Stimulated activated naive CD8-positive, alpha-beta T cell treated with anti-CD3 and anti-CD28 coated beads, Interleukin-15, Interleukin-2, amounts not matched to agents 100 U/mL and 50 U/mL, for 24 hours (primary cell): Measurements from ENCODE around the gene HRNR.
"Not testable (repeated sequence)": the region's sequence is repeated elsewhere in the genome, so short reads cannot be mapped to it uniquely, and the experiment has no call there.

Experiments used
- ATAC-seq: fragments of 150-1000 bp; cut with Tn5 transposase; one replicate; pipeline ENCODE4 v1.10.0; 2021
- DNase-seq: peaks from one replicate; pipeline ENCODE4 v3.0.0; 2021

Gene HRNR

DNA sequence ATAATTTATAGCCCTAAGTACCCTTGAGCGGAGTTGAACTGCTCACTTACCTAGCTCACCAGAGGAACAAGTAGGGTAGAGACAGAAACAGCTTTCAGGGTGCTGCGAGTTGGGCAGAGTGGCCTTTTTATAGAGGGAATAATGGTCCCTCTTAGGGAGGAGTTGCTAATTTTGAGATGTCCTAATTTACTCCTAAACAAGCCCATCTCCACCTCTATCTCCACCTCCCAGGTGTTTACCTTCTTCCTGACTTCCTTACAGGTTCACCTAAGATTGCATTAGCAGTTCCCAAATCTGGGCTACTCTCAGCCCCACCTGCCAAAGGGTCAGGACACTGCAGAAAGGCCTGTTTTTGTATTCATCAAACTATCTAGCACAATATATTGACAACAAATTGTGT is at the start of gene HRNR:
Gene HRNR, minus strand, starts transcription at position 101 of the 400 bp plus-strand sequence. CDS start 940 bp downstream, outside the sequence.
- no peak for DNase-seq
- ATAC-seq, result no peak

DNA sequence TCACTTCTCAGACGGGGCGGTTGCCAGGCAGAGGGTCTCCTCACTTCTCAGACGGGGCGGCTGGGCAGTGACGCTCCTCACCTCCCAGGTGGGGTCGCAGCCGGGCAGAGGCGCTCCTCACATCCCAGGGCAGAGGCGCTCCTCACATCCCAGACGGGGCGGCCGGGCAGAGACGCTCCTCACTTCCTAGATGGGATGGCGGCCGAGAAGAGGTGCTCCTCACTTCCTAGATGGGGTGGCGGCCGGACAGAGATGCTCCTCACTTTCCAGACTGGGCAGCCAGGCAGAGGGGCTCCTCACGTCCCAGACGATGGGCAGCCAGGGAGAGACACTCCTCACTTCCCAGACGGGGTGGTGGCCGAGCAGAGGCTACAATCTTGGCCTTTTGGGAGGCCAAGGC is 32.4 kb upstream of the HRNR start:
- not testable (repeated sequence) for ATAC-seq, DNase-seq

DNA sequence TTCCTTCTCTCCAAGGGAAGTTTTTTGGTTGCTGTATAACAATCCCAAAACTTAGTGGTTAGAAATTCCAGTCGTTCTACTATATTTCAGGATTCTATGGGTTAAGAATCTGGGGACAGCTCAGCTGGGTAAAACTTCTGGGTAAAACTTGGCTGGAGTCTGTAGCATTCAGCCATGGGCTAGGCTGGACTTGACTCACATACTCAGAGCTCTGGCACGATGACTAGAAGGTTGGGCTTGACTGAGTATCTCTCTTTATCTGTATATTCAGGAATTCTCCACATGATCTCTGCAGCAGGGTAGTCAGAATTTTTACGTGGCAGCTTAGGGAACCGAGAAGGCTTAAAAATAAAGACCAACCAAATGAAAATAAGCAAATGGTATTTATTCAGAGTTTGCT is 28.2 kb upstream of the HRNR start:
- ATAC-seq (no peak), DNase-seq (no peak)

DNA sequence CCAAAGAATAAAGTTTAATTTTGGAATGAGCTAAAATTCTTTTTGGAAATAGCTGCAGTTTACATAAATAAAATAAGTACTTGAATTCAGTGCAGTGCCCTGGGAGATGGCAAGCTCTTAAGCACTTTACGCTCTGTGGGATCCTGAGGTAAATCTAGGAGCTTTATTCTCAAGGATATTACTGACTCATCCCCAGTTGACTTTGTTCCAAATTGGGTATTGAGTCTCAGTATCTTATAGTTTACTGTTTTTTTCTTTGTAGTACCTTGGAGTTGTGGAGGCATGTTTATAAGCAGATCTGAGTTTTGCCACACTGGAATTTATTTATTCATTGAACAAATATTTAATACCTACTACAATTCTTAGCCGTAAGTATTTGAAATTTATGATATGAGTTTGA is 27.4 kb upstream of the HRNR start:
- ATAC-seq, result no peak
- no peak for DNase-seq

DNA sequence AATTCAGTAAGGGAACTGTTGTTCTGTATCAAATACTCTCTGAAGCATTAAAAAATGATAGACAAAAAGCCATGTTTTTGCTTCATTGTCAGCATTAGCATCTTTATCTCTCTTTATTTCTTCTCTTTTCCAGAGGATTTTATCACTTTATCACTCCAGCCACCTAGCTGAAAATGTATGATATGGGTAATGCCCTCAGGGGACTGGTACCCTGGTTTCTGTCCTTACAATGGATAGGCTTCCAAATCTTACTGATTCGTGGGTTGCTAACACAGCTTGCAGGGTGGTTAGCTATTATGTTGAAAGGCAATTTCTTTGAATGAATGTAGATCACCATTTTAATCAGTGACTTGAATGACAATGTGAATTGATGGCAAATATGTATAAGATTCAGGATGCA is 23.3 kb upstream of the HRNR start:
- DNase-seq, result no peak
- no peak for ATAC-seq

DNA sequence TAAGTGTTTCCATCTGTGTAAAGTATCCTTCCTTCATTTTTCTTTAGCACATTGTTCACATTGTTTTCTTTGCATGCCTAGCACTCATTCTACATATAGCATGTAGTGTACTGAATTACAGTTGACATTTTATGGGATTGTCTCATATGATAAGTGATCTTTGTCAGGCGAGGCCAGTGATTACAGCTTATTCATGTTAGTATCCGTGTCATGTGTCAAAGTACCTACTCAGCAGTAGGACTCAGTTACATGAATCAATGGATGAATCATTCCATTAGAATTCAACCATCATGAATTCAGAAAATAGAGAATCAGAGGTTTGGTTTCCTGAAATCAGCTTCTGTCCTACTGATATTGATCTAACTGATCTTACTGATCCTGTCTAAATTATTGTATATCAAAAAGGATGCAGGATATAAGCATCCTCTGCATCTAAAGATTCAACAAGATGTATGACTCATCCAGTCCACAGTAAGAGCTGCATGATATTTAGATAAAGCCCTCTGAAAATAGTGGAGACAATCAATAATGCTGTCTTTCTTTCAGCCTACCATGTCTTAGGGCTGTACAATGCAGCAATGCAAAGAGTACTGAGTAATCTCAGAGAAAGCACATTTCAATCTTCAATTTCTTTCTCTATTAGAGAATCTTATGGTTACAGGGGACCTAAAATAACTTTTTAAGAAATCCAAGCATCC is 20.7 kb upstream of the HRNR start:
- no peak for DNase-seq
- ATAC-seq, result no peak

DNA sequence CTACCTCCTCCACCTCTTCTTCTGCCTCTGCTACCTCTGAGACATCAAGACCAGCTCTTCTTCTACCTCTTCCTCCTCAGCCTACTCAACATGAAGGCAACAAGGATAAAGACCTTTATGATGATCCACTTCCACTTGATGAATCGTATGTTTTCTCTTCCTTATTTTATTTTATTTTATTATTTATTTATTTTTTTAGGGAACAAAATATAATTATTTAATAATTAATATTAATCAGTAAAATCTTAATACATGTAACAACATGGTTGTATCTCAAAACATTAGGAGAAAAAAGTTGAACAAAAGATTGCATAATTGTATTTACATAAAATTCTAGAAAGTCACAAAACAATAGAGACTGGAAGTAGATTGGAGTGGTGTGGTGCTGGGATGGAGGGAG is 13.1 kb upstream of the HRNR start:
- ATAC-seq, result no peak
- no peak for DNase-seq

DNA sequence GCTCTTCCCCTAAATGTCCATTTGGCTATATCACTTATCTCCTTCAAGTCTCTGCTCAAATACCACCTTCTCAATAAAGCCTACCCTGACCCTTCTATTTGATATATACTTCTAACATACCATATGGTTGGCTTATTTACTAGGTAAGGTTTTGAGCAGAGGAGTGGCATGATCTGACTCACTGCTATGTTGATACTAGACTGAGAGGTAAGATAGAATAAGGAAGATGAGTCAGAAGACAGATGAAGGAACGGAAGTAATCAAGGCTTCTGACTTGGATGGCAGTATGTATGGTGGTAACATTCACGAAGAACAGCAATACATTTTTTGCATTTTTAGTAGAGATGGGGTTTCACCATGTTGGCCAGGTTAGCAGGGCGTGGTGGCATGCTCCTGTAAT is 4.8 kb upstream of the HRNR start:
- ATAC-seq, result no peak
- no peak for DNase-seq

DNA sequence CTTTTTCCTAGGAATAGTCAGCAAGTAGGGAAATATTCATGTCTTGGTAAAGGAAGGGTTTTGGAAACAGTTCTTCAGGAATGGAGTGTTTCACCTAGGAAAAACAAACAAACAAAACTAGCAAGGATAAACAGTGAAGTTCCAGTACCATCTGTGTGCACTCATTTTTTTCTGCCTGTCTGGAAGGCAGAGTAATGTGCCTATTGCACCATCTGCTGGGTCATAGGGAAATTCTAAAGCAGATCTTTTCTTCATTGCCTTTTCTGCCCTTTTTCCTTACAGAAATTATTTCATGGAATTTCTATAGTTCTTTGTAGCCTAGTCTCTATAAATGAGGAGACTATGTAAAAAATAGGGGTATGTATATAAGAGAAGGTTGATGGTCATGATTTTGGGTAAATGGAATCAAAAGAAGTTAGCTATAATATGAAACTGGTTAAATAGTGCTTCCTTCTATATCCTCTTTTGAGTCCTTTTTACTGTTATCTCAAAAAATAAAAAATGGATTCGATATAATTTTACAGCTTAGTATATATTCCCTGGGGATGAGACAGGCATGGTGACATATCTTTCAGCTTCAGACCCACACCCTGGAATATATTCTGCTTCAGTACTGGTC is 3.4 kb upstream of the HRNR start:
- no peak for DNase-seq
- no peak for ATAC-seq

DNA sequence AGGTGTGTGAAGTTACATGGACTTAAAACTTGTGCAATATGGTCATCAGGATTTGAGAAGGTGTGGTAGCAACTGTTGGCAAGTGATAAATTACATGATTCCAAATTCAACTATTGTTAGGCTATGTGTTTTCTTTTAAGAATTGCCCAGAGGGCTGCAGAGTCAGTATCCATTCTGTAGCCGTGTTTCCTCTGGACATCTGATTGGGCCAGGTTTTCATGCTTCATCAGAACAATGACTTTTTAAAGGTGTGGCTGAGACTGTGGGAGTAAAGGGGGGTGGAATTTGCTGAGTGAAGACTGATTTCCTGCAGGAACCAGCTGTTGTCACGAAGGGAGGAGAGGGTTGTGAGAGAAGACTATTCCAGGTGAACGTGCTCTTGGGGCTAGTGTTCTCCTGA is 1.7 kb upstream of the HRNR start:
- DNase-seq (no peak), ATAC-seq (no peak)

DNA sequence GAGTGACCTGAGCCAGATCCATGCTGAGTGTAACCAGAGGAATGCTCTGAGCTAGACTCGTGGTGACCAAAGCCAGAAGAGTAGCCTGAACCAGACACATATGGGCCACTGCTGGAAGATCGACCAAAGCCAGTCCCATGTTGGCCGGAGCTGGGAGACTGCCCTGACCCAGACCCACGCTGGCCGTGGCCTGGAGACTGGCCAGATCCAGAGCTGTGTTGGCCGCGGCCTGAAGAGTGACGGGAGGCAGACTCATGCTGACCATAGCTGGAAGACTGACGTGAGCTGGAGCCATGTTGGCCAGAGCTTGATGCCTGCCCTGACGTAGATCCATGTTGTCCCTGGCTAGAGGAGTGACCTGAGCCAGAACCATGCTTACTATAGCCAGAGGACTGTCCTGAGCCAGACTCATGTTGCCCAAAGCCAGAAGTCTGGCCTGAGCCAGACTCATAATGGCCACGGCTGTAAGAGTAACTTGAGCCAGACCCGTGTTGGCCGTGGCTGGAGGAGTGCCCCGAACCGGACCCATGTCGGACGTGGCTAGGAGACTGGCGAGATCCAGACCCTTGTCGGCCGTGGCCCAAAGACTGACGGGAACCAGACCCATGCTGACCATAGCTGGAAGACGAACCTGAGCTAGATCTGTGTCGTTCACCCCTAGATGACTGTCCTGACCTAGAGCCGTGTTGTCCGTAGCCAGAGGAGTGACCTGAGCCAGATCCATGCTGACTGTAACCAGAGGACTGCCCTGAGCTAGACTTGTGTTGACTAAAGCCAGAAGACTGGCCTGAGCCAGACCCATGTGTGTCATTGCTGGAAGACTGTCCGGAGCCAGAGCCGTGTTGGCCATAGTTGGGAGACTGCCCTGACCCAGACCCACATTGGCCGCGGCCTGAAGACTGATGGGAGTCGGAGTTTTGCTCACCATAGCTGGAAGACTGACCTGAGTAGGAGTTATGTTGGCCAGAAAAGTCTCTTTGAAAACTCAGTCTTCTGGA is 3.5 kb downstream of the HRNR start:
- DNase-seq, result no peak
- no peak for ATAC-seq

DNA sequence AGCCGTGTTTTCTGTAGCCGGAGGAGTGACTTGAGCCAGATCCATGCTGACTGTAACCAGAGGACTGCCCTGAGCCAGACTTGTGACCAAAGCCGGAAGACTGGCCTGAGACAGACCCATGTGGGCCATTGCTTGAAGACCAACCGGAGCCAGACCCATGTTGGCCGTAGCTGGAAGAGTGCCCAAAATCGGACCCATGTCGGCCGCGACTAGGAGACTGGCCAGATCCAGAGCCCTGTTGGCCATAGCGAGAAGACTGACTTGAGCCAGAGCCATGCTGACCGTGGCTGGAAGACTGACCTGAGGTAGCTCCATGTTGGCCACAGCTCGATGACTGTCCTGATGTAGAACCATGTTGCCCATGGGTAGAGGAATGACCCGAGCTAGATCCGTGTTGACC is 4.6 kb downstream of the HRNR start:
- ATAC-seq, DNase-seq: not testable (repeated sequence)

DNA sequence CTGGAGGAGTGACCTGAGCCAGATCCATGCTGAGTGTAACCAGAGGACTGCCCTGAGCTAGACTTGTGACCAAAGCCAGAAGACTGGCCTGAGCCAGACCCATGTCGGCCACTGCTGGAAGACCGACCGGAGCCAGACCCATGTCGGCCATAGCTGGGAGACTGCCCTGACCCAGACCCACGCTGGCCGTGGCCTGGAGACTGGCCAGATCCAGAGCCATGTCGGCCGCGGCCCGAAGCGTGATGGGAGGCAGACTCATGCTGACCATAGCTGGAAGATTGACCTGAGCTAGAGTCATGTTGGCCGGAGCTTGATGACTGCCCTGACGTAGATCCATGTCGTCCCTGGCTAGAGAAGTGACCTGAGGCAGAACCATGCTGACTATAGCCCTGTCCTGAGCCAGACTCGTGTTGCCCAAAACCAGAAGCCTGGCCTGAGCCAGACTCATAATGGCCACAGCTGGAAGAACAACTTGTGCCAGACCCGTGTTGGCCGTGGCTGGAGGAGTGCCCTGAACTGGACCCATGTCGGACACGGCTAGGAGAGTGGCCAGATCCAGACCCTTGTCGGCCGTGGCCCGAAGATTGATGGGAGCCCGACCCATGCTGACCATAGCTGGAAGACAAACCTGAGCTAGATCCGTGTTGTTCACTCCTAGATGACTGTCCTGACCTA is 5.1 kb downstream of the HRNR start:
- ATAC-seq (no peak), DNase-seq (no peak)

DNA sequence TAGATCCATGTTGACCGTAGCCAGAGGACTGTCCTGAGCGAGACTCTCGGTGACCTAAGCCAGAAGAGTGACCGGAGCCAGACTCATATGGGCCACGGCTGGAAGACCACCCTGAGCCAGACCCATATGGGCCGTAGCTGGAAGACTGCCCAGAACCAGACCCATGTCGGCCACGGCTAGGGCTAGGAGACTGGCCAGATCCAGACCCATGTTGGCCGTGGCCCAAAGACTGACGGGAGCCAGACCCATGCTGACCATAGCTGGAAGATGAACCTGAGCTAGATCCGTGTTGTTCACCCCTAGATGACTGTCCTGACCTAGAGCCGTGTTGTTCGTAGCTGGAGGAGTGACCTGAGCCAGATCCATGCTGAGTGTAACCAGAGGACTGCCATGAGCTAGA is 8.4 kb downstream of the HRNR start:
- not testable (repeated sequence) for ATAC-seq, DNase-seq

DNA sequence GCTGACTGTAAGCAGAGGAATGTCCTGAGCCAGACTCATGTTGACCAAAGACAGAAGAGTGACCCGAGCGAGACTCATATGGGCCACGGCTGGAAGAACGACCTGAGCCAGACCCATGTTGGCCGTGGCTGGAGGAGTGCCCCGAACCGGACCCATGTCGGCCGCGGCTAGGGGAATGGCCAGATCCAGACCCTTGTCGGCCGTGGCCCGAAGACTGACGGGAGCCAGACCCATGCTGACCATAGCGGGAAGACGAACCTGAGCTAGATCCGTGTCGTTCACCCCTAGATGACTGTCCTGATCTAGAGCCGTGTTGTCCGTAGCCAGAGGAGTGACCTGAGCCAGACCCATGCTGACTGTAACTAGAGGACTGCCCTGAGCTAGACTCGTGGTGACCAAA is 9.1 kb downstream of the HRNR start:
- not testable (repeated sequence) for ATAC-seq, DNase-seq

DNA sequence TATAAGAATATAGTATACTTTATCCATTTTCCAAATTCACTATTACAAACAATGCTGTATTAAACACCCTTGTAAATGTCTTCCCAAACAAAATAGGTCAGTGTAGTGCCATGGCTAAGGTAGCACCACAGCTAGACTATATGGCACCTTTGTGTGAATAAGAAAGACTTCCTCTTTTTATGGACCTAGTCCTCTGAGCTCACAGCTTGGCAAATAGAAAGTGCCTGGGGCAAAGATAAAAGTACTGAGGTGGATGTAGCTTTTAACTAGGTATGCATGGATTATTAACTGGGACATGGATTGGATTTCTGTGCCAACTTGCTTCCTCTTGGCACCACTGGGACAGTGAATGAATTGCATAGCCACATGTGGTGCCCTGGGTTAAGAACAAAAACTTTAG is 25.0 kb downstream of the HRNR start:
- DNase-seq, result no peak
- no peak for ATAC-seq

DNA sequence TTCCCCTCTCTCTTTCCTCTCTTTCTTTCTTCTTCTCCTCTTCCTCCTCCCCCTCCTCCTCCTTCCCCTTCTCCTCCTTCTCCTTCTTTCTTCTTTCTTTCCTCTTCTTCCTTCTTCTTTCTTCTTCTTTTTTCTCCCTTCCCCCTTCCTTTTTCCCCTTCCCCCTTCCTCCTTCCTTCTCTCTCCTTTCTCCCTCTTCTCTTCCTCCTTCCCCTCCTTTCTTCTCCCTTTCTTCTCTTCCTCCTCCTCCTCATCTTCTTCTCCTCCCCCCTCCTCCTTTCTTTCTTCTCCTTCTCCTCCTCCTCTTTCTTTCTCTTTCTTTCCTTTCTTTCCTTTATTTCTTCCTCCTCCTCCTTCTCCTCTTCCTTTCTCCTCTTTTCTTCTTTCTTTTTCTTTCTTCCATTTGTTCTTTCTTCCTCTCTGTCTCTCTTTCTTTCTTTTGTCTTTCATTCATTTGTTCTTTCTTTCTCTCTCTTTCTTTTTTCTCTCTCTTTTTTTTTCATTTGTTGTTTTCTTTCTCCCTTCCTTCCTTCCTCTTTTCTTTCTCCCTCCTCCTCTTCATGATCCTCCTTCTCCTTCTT is 26.5 kb downstream of the HRNR start:
- no peak for DNase-seq
- ATAC-seq, result no peak

DNA sequence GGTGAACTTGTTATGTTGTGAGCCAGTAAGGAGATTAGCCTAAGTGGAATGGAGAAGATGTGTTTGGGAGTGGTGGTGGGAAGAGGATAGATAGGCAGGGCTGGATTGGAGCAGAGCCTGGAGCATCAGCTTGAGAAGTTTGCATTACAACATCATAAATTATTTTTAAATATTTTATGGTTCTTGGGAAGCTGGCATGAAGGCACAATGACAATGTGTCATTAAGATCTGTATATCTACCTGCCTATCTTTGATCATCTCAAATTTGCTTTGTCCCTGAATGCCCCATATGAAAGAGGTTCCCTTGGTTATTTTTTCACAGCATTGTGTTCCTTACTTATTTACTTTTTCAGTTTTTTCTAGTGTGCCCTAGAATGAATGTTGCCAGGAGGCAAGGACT is 32.3 kb downstream of the HRNR start:
- no peak for ATAC-seq

DNA sequence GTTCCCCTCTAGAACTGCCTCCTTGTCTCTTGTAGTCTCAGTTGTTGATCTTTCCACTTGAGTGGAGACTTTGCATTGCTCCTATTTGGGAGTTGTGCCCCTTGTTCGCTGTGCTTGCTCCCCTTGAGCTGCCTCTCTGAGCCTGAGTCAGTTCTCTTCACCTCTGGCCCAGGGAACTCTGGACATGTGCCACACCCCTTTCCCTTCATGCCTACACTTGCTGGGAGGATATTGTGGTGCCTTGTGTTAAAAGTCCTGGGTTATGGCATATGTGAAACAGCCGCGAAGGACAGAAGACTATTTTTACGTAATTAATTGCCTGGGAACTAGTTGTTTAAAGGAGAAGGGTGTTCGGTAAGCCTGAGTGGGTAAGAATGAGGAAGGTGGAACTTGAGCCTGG is 32.7 kb downstream of the HRNR start:
- ATAC-seq (no peak), DNase-seq (no peak)

More for the DNA sequence above, 32.3 kb downstream of the HRNR start:
- no peak for DNase-seq

DNA sequence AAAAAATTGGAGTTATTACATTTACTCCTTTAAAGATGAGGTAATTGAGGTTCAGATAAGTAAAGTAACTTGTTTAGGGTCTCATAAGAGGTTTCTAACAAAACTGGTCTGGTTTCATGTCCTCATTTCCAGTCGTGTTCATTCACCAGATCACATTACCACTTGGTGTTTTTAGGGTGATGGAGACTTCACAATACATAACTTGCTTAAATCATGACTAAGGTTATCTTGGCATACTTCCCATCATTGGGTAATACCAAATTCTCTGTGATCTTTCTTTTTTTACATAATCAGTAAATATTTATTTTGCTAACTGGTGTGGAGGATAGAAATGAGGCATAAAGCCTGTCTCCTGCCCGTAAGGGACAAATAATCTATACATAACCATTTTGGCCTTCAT is 33.4 kb downstream of the HRNR start:
- DNase-seq, result no peak
- ATAC-seq, result no peak

DNA sequence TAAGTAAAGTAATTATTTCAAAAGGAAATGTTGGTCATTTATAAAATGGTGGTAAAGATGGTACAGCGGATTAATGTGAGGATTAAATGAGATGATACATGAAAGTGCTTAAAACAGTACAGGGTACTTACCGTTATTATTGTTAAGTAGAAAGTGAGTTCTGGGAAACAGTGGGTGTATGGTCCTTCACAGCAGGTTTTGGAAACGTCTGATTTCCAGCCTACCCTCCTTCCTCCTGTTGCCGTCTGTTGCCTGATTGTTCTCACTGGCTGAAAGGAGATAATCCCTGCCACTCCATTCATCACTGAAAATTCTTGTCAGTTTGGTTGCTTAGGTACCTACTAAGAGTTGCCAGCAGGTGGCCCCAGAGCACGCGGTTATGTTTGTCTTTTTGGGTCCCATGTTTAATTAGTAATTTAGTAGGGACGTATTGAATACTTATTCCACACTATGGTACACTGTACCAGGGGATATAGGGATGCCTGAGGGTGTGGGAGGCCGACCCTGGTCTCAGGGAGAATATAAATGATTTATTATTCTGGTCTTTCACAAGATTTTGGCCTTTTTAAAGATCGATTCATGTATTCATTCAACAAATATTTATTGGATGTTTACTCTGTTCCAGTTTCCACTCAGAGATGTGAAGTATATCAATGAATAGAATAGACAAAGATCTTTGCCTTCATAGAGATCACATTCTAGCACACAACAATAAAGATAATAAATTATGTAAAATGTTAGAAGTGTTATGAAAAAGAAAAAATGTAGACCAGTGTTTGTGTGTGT is 34.1 kb downstream of the HRNR start:
- ATAC-seq (peak; percentile 62), DNase-seq (peak; percentile 70)
